Endothelial cell of umbilical vein (primary cell): ENCODE results near the gene DCUN1D4. TPM values are rescaled to one million over a fixed set of nuclear protein-coding genes. Genes with fewer than 3 reads are reported as not detected.

Experiments used
- BruUV-seq: library from RNA; stranded (reverse); fragments of 400-500 nt; replicated peaks from 2 replicates; lab custom pipeline; 2021; lab: Mats Ljungman, UMichigan
- CTCF ChIA-PET: fragments of 300-600, 350-600 bp; sonication (Branson Sonifier 250); formaldehyde crosslinking; loops from one replicate; lab custom pipeline; 2021; ENCODE audit warnings: antibody characterized with exemption, inconsistent platforms; lab: Charles Lee
- POLR2A ChIA-PET: fragments of 300-600, 350-600 bp; sonication (Branson Sonifier 250); formaldehyde crosslinking; loops from one replicate; lab custom pipeline; 2021; ENCODE audit warnings: antibody characterized with exemption, inconsistent platforms; lab: Charles Lee
- DNase-seq: peaks from one replicate; pipeline ENCODE4 v3.0.0-alpha.2; 2011; ENCODE audit warnings: low read depth, low spot score
- FAIRE-seq: peaks from 2 replicates; lab custom pipeline; 2011; peaks lifted over from hg19 to GRCh38; lab: Jason Lieb, UNC
- H2AFZ ChIP-seq: 2 replicates; pipeline ENCODE4 v1.6.0; 2012; ENCODE audit warnings: low read depth, low read length, control low read depth, inconsistent platforms
- H3K27ac ChIP-seq: 2 replicates; pipeline ENCODE4 v1.5.1; 2011; ENCODE audit warnings: low read depth, mild to moderate bottlenecking, control low read depth, low read length, moderate library complexity; ENCODE audit not compliant: insufficient read depth
- H3K27me3 ChIP-seq, 2 experiments: 2 replicates each; pipeline versions ENCODE4 v1.6.0 to v1.6.1; 2011; ENCODE audit warnings: low read length in 2 of 2, mixed read lengths in 1 of 2; ENCODE audit not compliant: control insufficient read depth in 2 of 2, insufficient read depth in 2 of 2
- H3K36me3 ChIP-seq, 2 experiments: 2 replicates in 1 of 2; 3 replicates in 1 of 2; pipeline ENCODE4 v1.5.1; 2011; ENCODE audit warnings: low read length in 2 of 2, mild to moderate bottlenecking in 1 of 2, moderate library complexity in 1 of 2; ENCODE audit not compliant: control insufficient read depth in 2 of 2, insufficient read depth in 2 of 2; ENCODE audit errors: extremely low read depth in 1 of 2
- H3K4me1 ChIP-seq: 3 replicates; pipeline ENCODE4 v1.5.1; 2011; ENCODE audit warnings: mild to moderate bottlenecking, low read length; ENCODE audit not compliant: control insufficient read depth, insufficient read depth; ENCODE audit errors: extremely low read depth
- H3K4me2 ChIP-seq: 2 replicates; pipeline ENCODE4 v1.6.1; 2011; ENCODE audit warnings: low read length, control low read depth, mixed read lengths; ENCODE audit not compliant: insufficient read depth
- H3K4me3 ChIP-seq, 3 experiments: fragments of 200-600 bp in 1 of 3; sonication (generic), shearing (Covaris generic) in 1 of 3; replicated peaks in 1 of 3; 2 replicates each; pipeline ENCODE4 v1.5.1; 2011 to 2016; ENCODE audit warnings: control low read depth in 3 of 3, low read length in 3 of 3, mild to moderate bottlenecking in 2 of 3, inconsistent platforms in 1 of 3, low read depth in 1 of 3, moderate library complexity in 1 of 3; ENCODE audit not compliant: insufficient read depth in 1 of 3
- H3K79me2 ChIP-seq: 2 replicates; pipeline ENCODE4 v1.6.0; 2012; ENCODE audit warnings: low read length, inconsistent platforms; ENCODE audit not compliant: control insufficient read depth, insufficient read depth
- H3K9ac ChIP-seq: replicated peaks from 2 replicates; pipeline ENCODE3; 2011; ENCODE audit warnings: low read length, control low read depth; ENCODE audit not compliant: insufficient read depth; ENCODE audit errors: extremely low read depth
- H3K9me1 ChIP-seq: replicated peaks from 3 replicates; pipeline ENCODE4 v1.6.0; 2011; ENCODE audit warnings: mild to moderate bottlenecking, low read length; ENCODE audit not compliant: control insufficient read depth, insufficient read depth; ENCODE audit errors: extremely low read depth
- H3K9me3 ChIP-seq: replicated peaks from 2 replicates; pipeline ENCODE4 v1.5.1; 2012; ENCODE audit warnings: low read length, inconsistent platforms; ENCODE audit not compliant: control insufficient read depth, insufficient read depth
- H4K20me1 ChIP-seq: replicated peaks from 2 replicates; pipeline ENCODE3; 2011; ENCODE audit warnings: mild to moderate bottlenecking, low read length; ENCODE audit not compliant: control insufficient read depth, insufficient read depth; ENCODE audit errors: extremely low read depth
- EZH2 ChIP-seq: IDR thresholded peaks from 2 replicates; pipeline ENCODE4 v1.6.1; 2012; ENCODE audit warnings: borderline replicate concordance, low read depth, mild to moderate bottlenecking, moderate library complexity, low read length, inconsistent platforms; ENCODE audit not compliant: severe bottlenecking
- FOS ChIP-seq: IDR thresholded peaks from 2 replicates; pipeline ENCODE4 v1.6.1; 2011; ENCODE audit warnings: mild to moderate bottlenecking, low read length, moderate library complexity, borderline replicate concordance; ENCODE audit not compliant: insufficient read depth
- GATA2 ChIP-seq: IDR thresholded peaks from 2 replicates; pipeline ENCODE4 v1.7.0; 2011; ENCODE audit warnings: low read depth, mild to moderate bottlenecking, moderate library complexity, mixed read lengths, low read length; ENCODE audit not compliant: insufficient read length, insufficient read depth
- JUN ChIP-seq: IDR thresholded peaks from 2 replicates; pipeline ENCODE4 v1.6.1; 2011; ENCODE audit warnings: borderline replicate concordance, low read depth; ENCODE audit not compliant: insufficient read length, insufficient read depth
- MYC ChIP-seq: IDR thresholded peaks from one replicate; pipeline ENCODE4 v1.6.1; 2011; ENCODE audit warnings: mild to moderate bottlenecking, low read depth, low read length
- POLR2A ChIP-seq: IDR thresholded peaks from 2 replicates; pipeline ENCODE4 v1.6.1; 2012; ENCODE audit warnings: low read depth, mild to moderate bottlenecking, control low read depth, low read length
- POLR2AphosphoS5 ChIP-seq: IDR thresholded peaks from 2 replicates; pipeline ENCODE4 v1.6.1; 2012; ENCODE audit warnings: low read depth, mild to moderate bottlenecking, control low read depth, low read length, moderate library complexity; ENCODE audit not compliant: insufficient read depth
- dilution Hi-C: fragments of 300-500 bp; cut with MboI; formaldehyde crosslinking; loops from one replicate; pipeline ENCODE4 v1.15.0; 2019; ENCODE audit warnings: low sequenced_read_pairs; ENCODE audit not compliant: extremely low pct_ligation_motif_present
- intact Hi-C: fragments of 100-400 bp; cut with micrococcal nuclease; formaldehyde crosslinking; loops from one replicate; pipeline ENCODE4 v1.10.0; 2022
- polyA plus RNA-seq, 4 experiments: library from polyadenylated mRNA; depleted of rRNA in 3 of 4; stranded (reverse) in 3 of 4; unstranded in 1 of 4; fragments of >200 nt; gene quantifications; 2 replicates each; pipeline versions ENCODE4 v1.2.1 to v1.2.3, GENCODE V29; 2011 to 2012; ENCODE audit warnings: missing spikeins in 1 of 4
- total RNA-seq: library from RNA; stranded (reverse); gene quantifications from 2 replicates; pipeline ENCODE4 v1.2.3, GENCODE V29; 2021
- TF ChIP-seq, protein P1 (sequence below): IDR thresholded peaks from 2 replicates; pipeline ENCODE4 v1.6.1; 2011; ENCODE audit not compliant: insufficient read depth, insufficient read length
- TF ChIP-seq, protein P2 (sequence below), 2 donors: IDR thresholded peaks; 1 replicate in 1 of 2; 2 replicates in 1 of 2; pipeline ENCODE4 v1.5.1; 2011; ENCODE audit warnings: low read length in 2 of 2, mild to moderate bottlenecking in 2 of 2, moderate library complexity in 2 of 2, control low read depth in 1 of 2, inconsistent platforms in 1 of 2, low read depth in 1 of 2; ENCODE audit not compliant: insufficient read depth in 1 of 2; ENCODE audit errors: extremely low read depth in 1 of 2

Gene DCUN1D4
- total and polyA plus RNA-seq, 2 donors (not counting 3 experiments of a cell fraction or from before 2014, with no cell fraction given): 24.8 to 50.6 TPM

DNA sequence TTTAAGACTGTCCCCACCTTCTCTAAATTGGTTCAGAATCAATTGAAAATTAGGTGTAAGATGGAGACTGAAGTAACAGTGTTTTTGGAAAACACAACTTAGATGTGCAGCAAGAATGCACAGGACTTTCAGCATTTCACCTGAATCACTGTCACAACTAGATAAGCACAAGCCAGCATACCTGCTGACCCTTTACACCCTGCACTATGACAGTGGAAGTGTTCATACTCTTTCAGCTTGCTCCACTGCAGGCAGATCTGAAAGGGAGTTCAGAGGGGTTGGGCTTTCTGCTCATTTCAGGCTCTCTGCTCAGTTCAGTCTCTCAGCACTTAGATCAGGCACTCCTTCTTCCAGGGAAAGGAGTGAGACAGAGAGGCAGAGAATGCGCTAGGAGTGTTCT is 22.8 kb downstream of the DCUN1D4 start:
- no peak for TF ChIP-seq MYC
- TF ChIP-seq POLR2A: no peak
- TF ChIP-seq FOS: no peak
- TF ChIP-seq, protein P1, sequence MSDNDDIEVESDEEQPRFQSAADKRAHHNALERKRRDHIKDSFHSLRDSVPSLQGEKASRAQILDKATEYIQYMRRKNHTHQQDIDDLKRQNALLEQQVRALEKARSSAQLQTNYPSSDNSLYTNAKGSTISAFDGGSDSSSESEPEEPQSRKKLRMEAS: no peak
- TF ChIP-seq, protein P2, sequence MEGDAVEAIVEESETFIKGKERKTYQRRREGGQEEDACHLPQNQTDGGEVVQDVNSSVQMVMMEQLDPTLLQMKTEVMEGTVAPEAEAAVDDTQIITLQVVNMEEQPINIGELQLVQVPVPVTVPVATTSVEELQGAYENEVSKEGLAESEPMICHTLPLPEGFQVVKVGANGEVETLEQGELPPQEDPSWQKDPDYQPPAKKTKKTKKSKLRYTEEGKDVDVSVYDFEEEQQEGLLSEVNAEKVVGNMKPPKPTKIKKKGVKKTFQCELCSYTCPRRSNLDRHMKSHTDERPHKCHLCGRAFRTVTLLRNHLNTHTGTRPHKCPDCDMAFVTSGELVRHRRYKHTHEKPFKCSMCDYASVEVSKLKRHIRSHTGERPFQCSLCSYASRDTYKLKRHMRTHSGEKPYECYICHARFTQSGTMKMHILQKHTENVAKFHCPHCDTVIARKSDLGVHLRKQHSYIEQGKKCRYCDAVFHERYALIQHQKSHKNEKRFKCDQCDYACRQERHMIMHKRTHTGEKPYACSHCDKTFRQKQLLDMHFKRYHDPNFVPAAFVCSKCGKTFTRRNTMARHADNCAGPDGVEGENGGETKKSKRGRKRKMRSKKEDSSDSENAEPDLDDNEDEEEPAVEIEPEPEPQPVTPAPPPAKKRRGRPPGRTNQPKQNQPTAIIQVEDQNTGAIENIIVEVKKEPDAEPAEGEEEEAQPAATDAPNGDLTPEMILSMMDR (IDR thresholded peaks at IDR 0.05; ENCODE audit: extremely low read depth in 1 of 2, insufficient read depth in 1 of 2, low read depth in 1 of 2, low read length in 2 of 2): no peak
- BruUV-seq: no TSS peak
- Histone ChIP-seq H3K4me2 (no peak overlapping the region), H3K36me3 (peaks cover 14 to 24% of the 10 kb centered on the region in 2 experiments), H3K4me1 (no peaks in the 10 kb centered on the region), H3K9me3 (no peaks in the 10 kb centered on the region), H3K27ac (no peak overlapping the region), H3K9ac (no peak overlapping the region), H3K27me3 (no peaks in the 10 kb centered on the region), H3K4me3 (no peak overlapping the region), H3K79me2 (peaks cover 10% of the 10 kb centered on the region), H2AFZ (no peak overlapping the region), H4K20me1 (peaks cover 3% of the 10 kb centered on the region), H3K9me1 (no peaks in the 10 kb centered on the region)
- CTCF ChIA-PET: interaction anchor here (1.0 to 1.6 kb wide), 3 partner anchors 19 to 34 kb away, joined by 3 to 5 read pairs (median 3); no protein-coding TSS in a partner anchor
- intact Hi-C loops: no loop called here
- no peak for FAIRE-seq
- POLR2A ChIA-PET: no interaction called here
- DNase-seq: no peak
- dilution Hi-C loops: no loop called here

DNA sequence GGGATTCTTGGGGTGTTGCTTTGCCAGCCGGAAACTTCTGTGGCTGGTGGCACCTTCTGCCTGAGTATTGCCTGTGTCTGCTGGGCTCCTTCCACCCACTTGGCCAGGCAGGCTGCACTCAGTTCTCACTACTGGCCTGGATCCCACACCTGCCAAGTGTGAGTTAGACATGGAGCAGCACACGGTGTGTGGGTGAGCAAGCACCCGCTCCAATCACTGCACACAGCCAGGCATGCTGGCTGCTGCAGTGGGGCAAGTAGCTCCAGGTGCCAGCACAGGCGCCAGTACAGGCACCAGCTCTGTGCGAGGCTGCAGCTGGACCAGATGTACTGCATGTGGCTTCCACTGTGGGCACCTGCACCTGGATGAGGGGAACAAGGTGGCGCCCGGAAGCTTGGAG is 23.9 kb downstream of the DCUN1D4 start:
- H2AFZ ChIP-seq: no peak overlapping the region
- peaks cover 3% of the 10 kb centered on the region for H4K20me1 ChIP-seq
- H3K4me1 ChIP-seq: no peaks in the 10 kb centered on the region
- H3K27ac ChIP-seq: no peak overlapping the region
- no peak overlapping the region for H3K4me2 ChIP-seq
- ChIA-PET POLR2A (no interaction called here), CTCF (interaction anchor here (0.7 to 1.3 kb wide), 3 partner anchors 14 to 19 kb away, joined by 3 to 5 read pairs (median 3); no protein-coding TSS in a partner anchor)
- no peaks in the 10 kb centered on the region for H3K9me3 ChIP-seq
- intact Hi-C loops: no loop called here
- H3K9ac ChIP-seq: no peak overlapping the region
- peaks cover 7% of the 10 kb centered on the region for H3K79me2 ChIP-seq
- dilution Hi-C loops: no loop called here
- H3K9me1 ChIP-seq: no peaks in the 10 kb centered on the region
- no peaks in the 10 kb centered on the region for H3K27me3 ChIP-seq
- FAIRE-seq (no peak), DNase-seq (no peak)
- no TSS peak for BruUV-seq
- H3K4me3 ChIP-seq: no peak overlapping the region
- TF ChIP-seq, protein P1: no peak
- TF ChIP-seq JUN (no peak), FOS (no peak), MYC (no peak), POLR2AphosphoS5 (no peak), POLR2A (no peak), EZH2 (no peak), GATA2 (no peak)
- H3K36me3 ChIP-seq: peaks cover 15 to 24% of the 10 kb centered on the region in 2 experiments
